ENCODE data around the gene AKAP6. TPM values are rescaled to one million over a fixed set of nuclear protein-coding genes. Genes with fewer than 3 reads are reported as not detected.
A peak's percentile ranks its signal among the peaks of the same experiment; 100 is the strongest.

Gene AKAP6
- total RNA-seq, 6 experiments from 2014 or later: 1.7 to 9.6 (median 4.3) TPM

- Histone ChIP-seq H3K27ac (peak overlapping the region in 1 of 3 donors; percentile 71), H3K9me3 (no peaks in the 10 kb centered on the region), H3K36me3 (no peaks in the 10 kb centered on the region), H3K4me3 (no peak overlapping the region), H3K4me1 (peaks cover 0 to 18% (median 0%) of the 10 kb centered on the region in 4 donors), H3K27me3 (no peaks in the 10 kb centered on the region)
- intact Hi-C loops (cut with DNase I): no loop called here
- TF ChIP-seq CTCF (IDR thresholded peaks at IDR 0.05) (no peak), POLR2A (IDR thresholded peaks at IDR 0.05) (no peak)
- DNase-seq (no peak), ATAC-seq (peak in 3 of 4 donors; percentile 28 to 50 (median 44))
Observed at GRCh38 chr14:32633930-32634329, 304.8 kb downstream of the AKAP6 start.

GRCh38 chr14:32635061-32635719, 306.1 kb downstream of the AKAP6 start:
- H3K36me3 ChIP-seq: no peaks in the 10 kb centered on the region
- H3K27me3 ChIP-seq: no peaks in the 10 kb centered on the region
- peaks cover 0 to 18% (median 0%) of the 10 kb centered on the region in 4 donors for H3K4me1 ChIP-seq
- peak overlapping the region; percentile 10 to 45 (median 41) for H3K4me3 ChIP-seq
- peak overlapping the region; percentile 30 to 82 (median 71) for H3K27ac ChIP-seq
- 9% methylated on average over 2 of the region's 2 CpGs for WGBS (ENCODE audit: insufficient coverage, low coverage, low lambda C conversion rate, missing lambda C conversion rate)
- no peaks in the 10 kb centered on the region for H3K9me3 ChIP-seq
- DNase-seq (no peak), ATAC-seq (peak; percentile 87 to 94 (median 92))
- TF ChIP-seq POLR2A (IDR thresholded peaks at IDR 0.05): no peak
- no peak for TF ChIP-seq CTCF (IDR thresholded peaks at IDR 0.05)
- intact Hi-C loops (cut with DNase I): no loop called here

GRCh38 chr14:32637582-32637981, 308.5 kb downstream of the AKAP6 start:
- no peak for TF ChIP-seq CTCF (IDR thresholded peaks at IDR 0.05)
- no peak for TF ChIP-seq POLR2A (IDR thresholded peaks at IDR 0.05)
- no peaks in the 10 kb centered on the region for H3K9me3 ChIP-seq
- DNase-seq (no peak), ATAC-seq (no peak)
- no peaks in the 10 kb centered on the region for H3K36me3 ChIP-seq
- no peak overlapping the region for H3K4me3 ChIP-seq
- no peaks in the 10 kb centered on the region for H3K27me3 ChIP-seq
- intact Hi-C loops (cut with DNase I): no loop called here
- WGBS (ENCODE audit: insufficient coverage, low coverage, low lambda C conversion rate, missing lambda C conversion rate): 85% methylated on average over 2 of the region's 2 CpGs
- H3K4me1 ChIP-seq: peaks cover 0 to 25% (median 0%) of the 10 kb centered on the region in 4 donors
- H3K27ac ChIP-seq: no peak overlapping the region

- Histone ChIP-seq H3K27ac (no peak overlapping the region), H3K4me3 (no peak overlapping the region), H3K4me1 (peaks cover 0 to 22% (median 0%) of the 10 kb centered on the region in 4 donors), H3K9me3 (no peaks in the 10 kb centered on the region), H3K27me3 (no peaks in the 10 kb centered on the region), H3K36me3 (no peaks in the 10 kb centered on the region)
- no peak for DNase-seq
- TF ChIP-seq POLR2A (IDR thresholded peaks at IDR 0.05) (no peak), CTCF (IDR thresholded peaks at IDR 0.05) (no peak)
- WGBS (ENCODE audit: insufficient coverage, low coverage, low lambda C conversion rate, missing lambda C conversion rate): 92% methylated on average over 2 of the region's 2 CpGs
- intact Hi-C loops (cut with DNase I): no loop called here
- ATAC-seq: no peak
Observed at GRCh38 chr14:32639208-32639607, 310.1 kb downstream of the AKAP6 start.

All from right lobe of liver (tissue), 6 donors.